Measurements from ENCODE around the gene MACF1.
A peak's percentile ranks its signal among the peaks of the same experiment; 100 is the strongest.

MACF1 gene

DNA sequence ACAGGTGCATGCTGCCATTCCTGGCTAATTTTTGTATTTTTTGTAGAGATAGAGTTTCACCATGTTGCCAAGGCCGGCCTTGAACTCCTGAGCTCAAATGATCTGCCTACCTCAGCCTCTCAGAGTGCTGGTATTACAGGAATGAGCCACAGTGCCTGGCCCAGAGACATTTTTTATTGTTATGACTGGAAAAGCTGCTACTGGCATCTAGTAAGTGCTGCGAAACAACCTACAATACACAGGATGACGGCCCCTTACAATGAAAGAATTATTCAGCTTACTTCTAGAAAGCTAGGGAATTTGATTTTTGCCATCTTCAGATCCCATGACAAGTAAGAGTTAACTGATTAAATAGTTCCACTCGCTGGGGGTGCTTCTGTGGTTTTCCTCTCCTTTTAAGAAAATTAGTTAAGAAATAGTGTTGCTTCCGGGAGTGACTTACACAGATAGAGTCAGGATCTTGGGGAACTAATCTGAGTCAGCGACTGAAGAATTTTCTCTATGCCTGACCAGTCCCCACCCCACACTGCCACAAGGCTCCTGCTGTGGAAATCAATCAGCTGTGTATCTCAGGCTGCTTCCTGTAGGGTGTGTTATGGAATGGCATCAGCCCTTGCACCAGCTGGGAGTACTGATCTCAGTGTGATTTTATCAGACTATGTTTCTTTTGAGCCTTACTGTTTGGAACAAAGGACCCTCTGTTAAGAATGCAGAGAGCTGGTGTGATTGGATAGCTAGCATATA is 194.0 kb downstream of the MACF1 start:
- peak; percentile 16 for DNase-seq

GRCh38 chr1:39401106-39401505 is 196.6 kb downstream of the MACF1 start:
- DNase-seq: no peak

GRCh38 chr1:39404876-39405275 is 200.4 kb downstream of the MACF1 start:
- no peak for DNase-seq

DNA sequence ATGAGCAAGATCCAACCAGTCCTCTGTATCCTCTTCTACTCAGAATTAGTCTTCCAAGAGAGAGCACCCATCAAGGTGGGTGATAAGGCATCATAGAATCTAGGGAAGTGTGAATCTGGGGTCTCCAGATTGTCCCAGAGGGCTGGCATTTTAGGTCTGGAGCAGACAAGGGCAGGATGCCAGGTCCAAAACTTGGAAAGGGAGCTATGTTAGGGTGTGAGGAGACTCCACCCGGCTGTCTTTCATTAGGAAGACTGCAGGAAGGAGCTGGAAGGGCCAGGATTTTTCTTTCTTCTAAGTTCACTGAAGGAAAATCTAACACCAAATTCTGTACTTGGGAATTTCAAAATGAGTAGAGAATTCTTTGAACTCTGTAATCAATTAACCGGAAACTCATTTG is 200.9 kb downstream of the MACF1 start:
- no peak for DNase-seq

DNA sequence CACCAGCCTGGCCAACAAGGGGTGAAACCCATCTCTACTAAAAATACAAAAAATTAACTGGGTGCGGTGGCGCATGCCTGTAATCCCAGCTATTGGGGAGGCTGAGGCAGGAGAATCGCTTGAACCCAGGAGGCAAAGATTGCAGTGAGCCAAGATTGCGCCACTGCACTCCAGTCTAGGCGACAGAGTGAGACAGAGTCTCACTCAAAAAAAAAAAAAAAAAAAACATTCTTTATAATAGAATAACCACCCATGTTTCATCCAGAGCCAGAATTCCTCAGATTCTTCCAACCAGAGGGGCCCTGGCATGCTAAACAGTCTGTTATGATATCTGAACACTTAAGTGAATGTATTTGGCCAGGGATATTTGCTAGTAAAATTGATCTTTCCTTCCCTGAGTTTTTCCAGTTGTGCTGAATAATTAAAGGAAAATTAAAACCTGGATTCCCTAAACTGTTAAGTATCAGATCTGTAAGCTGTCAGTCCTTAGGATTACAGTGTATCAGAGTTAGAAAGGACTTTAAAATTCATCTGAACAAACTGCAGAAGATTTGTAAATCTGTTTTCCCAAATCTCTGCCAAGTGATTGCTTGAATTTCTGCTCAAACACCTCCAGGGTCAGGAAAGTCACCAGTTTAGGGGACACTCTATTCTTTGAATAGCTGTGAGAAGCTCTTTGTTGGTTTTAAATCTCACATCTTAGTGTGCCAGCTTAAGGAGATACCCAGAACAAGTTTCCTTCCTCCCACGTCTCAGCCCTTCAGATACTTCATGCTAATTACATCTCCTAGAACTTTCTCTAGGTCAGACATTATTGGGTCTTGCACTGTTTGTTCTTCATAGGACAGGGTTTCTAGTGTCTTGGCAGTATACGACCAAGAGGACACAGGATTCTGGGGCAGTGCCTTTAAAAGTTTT is 202.3 kb downstream of the MACF1 start:
- no peak for DNase-seq

- DNase-seq: no peak
Measured at GRCh38 chr1:39407510-39407895, 203.0 kb downstream of the MACF1 start.

DNA sequence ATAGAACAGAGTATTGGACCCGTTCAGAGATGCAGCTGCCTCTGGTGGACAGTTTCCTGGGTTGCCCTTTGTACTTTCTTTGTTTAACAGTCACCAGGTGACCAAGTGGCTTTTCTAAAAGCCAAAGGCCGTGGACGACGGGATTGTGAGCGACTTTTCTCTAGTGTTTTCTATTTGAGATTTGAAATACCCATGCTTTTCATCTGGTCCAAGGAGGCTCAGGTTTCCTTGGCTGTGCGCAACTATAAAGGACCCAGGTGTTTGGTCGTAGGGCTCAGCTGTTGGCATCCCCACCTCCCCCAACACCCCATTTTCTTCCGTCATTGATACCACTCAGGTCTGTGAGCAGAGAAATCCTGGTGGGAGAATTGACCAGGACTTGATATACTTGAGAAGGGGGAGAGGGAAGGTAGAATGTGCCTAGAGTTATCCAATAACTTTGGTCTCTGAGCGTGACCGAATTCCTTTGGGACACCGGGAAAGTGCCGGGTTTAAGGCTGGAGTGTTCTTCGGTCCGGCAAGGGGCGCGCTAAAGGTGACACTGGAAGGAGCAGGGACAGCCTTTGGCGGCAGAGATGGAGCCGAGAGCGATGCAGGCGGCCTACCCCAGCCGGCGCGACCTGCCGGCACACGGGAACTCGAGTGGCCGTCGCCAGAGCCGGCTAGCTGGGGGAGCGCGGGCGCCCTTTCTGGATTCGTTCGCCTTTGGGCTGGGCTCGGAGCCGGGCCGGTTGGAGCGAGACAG is 203.6 kb downstream of the MACF1 start:
- DNase-seq: no peak

GRCh38 chr1:39408641-39409054 is 204.2 kb downstream of the MACF1 start:
- DNase-seq: peak; percentile 93

DNA sequence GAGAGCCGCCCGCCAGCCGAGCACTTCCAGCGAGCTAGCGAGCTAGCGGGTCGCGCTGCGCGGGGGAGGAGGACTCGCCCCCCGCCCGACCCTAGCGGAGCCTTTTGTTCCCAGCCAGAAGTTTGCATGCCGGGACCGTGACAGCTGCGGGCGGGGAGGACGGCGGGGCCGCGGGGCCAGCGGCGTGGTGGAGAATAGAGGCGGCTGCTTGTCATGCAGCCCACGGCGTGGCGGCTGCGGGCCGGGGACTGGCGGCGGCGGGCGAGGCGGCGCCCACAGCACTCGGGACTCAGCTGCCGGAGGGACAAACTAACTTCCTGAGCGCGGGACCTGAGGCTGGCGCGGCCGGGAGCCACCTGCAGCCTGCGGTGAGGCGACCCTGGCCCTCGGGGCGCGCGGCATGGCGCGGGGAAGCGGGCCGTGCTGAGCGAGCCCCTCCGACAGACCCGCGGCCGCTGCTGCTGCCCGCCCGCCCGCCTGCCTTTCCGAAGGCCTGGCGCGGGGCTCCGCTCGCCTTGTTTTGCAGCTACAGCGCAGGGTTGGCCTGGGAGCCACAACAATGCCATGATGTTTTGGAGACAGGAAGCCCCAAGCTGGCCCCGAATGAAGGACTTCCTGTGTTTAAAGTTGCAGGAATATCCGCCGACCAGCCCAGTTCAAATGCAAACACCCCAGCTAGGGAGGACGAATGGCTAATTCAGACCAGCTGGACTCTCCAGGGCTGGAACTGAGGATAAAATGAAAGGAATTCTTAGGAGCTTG is 204.7 kb downstream of the MACF1 start:
- DNase-seq: peak; percentile 55

DNA sequence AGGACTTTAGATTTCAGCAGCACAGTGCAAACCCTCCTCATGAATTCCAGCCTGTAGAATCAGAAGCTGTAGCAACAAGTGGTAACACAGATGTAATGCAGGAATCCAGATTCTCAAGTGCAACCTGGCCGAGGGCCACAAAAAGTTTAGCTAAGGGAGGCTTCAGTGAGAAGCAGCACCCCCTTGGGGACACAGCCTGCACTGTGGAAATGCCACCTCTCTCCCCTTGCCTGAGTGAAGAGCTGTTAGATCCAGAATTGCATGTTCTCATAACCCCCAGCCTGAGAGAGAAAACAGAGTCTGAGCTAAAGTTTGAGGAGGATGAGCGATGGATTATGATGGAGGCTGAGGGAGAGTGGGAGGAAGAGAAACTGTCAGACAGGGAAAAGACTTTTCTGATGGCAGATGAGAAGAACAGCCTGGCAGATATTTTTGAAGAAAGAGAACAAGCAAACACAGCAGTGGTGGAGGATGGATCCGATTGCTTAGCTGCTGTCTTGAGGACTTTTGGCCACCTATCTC is 206.5 kb downstream of the MACF1 start:
- DNase-seq: peak; percentile 29

DNA sequence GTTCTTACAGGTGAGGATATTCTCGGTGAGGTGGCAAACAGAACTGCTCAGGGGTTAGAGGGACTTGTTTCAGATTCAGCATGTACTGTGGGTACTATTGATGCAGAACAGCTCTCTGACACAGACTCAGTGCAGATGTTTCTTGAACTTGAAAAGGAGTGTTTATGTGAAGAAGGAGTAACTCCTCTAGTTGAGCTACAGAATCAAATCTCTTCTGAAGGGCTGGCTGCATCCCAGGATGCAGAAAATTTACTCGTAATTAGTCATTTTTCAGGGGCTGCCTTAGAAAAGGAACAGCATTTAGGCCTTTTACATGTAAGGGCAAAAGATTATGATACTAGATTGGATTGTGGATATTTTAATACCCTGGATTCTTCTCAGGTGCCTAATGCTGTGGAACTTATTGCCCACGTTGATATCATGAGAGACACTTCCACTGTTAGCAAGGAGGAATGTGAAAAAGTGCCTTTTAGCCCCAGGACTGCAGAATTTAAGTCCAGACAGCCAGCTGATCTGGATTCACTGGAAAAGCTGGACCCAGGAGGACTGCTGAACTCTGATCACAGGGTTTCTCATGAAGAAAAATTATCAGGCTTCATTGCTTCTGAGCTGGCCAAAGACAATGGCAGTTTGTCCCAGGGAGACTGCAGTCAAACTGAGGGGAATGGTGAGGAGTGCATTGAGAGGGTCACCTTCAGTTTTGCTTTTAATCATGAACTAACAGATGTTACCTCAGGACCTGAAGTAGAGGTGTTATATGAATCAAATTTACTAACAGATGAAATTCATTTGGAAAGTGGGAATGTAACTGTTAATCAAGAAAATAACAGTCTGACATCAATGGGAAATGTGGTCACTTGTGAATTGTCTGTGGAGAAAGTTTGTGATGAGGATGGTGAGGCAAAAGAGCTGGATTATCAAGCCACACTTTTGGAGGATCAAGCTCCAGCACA is 207.3 kb downstream of the MACF1 start:
- no peak for DNase-seq

GRCh38 chr1:39412892-39413291 is 208.4 kb downstream of the MACF1 start:
- DNase-seq: no peak

DNA sequence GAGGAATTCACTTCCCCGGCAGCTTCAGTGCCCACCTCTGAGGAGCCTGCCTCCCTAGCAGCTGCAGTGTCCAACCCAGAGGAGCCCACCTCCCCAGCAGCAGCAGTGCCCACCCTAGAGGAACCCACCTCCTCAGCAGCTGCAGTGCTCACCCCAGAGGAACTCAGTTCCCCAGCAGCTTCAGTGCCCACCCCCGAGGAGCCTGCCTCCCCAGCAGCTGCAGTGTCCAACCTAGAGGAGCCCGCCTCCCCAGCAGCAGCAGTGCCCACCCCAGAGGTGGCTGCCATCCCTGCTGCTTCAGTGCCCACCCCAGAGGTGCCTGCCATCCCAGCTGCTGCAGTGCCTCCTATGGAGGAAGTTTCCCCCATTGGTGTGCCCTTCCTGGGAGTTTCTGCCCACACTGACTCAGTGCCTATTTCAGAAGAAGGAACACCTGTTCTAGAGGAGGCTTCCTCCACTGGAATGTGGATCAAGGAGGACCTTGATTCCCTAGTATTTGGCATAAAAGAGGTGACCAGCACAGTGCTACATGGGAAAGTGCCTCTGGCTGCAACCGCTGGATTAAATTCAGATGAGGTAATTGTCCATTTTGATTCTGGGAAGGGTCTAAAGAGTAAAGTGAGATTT is 209.5 kb downstream of the MACF1 start:
- no peak for DNase-seq

- DNase-seq: no peak
Measured at GRCh38 chr1:39415553-39415952, 211.1 kb downstream of the MACF1 start.

DNA sequence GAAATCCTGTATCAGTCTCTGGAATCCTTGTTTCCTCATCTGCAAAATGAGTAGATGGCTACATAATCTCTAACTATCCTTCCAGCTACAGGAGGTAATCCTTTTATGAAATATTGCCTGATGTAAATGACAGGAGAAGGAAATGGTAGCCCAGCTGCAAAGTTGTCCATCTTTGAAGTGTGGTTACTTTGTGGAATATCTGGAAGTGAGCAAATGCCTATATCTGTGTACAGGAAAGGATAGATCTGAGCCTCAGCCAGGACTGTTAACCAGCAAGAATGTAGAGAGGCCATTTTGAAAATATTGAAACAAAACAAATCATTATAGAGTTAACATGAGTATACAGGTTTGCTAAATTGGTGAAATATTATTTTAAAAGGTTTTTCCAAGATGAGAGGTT is 212.1 kb downstream of the MACF1 start:
- DNase-seq: no peak

DNA sequence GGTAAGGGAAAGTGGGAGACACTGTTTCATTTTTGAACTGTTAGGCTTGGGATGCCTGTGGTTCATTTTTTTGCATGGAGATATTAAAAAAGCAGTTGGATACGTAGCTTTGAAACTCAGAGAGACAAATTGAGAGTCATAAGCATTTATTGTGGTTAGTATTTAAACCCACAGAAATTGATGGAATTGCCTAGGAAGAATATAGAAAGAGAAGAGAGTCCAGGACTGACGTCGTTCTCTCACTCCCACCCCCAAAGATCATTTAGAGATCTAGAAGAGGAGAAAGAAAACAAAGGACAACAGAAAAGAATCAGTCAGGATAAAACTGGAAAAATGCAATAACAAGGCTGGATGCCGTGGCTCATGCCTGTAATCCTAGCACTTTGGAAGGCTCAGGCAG is 213.7 kb downstream of the MACF1 start:
- DNase-seq: no peak

DNA sequence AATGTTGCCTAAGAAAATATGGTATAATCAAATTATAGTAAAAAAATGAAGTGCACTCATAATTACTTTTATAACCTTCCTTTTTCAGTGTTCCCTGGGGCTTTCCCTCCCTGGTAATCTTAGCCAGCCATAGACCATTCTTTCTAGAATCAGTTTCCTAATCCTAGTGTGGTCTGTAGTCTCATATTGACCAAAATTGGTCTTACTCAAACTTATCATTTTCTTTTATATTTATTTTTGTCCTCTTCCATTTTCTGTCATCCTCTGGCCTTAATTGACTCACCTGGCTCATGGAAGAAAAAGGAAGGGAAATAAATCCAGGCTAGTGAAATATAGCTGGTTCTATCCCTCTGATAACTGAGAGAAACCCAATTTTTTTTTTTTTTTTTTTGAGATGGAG is 216.0 kb downstream of the MACF1 start:
- DNase-seq: no peak

DNA sequence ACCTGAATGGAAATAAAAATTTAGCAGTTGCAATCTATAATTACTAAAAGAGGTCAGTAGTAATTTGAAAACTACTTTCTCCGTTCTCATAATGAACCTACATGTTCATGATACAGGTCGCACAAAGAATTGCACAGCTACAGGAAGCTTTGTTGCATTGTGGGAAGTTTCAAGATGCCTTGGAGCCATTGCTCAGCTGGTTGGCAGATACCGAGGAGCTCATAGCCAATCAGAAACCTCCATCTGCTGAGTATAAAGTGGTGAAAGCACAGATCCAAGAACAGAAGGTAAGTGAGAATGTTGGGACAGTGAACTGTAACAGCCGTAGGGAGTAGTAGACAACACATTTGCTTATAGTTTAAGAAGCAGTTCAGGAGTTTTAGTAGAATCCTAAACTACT is 218.1 kb downstream of the MACF1 start:
- peak; percentile 3 for DNase-seq

DNA sequence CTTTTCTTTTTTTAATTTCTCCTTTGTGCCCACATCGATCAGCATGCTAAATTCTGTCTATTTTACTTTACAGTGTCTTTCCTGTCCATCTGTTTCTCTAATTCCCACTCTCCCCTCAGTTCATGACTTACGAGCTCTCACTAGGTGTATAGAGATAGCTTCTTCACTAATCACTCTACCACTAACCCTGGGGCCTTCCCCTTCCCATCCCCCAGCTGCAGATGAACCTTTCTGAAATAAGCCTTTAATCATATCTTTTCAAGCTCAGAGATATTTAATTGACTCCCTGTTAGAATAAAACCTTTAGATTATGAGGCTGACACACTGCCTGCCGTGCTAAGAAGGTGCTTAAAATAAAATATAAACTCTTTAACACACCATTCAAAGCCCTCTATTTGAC is 220.7 kb downstream of the MACF1 start:
- DNase-seq: no peak

DNA sequence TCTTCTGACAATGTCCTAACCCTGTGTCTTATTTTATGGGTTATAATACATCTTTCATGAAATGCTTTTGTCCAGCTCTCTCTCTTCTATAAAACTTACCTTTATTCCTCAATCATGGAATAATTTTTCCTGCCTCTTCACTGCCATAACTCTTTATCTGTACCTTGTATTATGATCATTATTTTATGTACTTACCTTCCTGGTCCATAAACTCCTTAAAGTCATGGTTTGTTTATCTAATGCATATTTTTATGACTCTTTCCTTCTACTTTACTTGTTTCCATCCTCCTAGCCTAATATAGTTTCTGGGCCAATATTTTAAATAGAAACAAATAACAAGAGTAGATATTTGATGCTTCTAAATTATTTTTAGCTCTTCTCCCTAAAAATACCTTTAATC is 221.1 kb downstream of the MACF1 start:
- DNase-seq: no peak

DNA sequence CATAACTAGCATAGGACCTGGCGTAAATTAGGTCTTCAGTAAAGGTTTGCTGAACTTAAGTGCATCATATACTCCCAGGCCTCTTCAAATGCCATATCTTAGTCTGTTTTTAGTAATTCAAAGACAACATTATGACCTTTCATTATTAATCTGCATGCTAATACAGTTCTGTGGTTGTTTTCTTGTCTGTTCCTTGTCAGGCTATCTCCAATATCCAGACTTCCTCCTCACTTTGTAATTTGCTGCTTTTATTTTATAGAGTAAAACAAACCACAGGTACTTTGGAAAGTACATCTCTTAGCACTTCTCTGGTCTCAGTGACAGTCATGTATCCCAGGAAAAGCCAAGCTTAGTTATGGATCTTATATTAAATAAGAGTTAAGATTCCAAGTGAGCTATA is 221.9 kb downstream of the MACF1 start:
- DNase-seq: no peak
